ENCODE measurements around the gene ZFP62. TPM values are rescaled to one million over a fixed set of nuclear protein-coding genes. Genes with fewer than 3 reads are reported as not detected.

The ZFP62 gene
- total and polyA plus RNA-seq, 2 of the 8 experiments (the other 6 are each of a cell fraction or from before 2014, with no cell fraction given), result 9.3 to 38.5 TPM

- FAIRE-seq (no peak), DNase-seq (ENCODE audit: low read depth in 1 of 2, low spot score in 2 of 2) (no peak)
- no peak overlapping the region for H3K27ac ChIP-seq (ENCODE audit: low read depth, low read length)
- peak overlapping the region; percentile 1; the same call in 1 of the 2 replicates for H2BK15ac ChIP-seq (ENCODE audit: low read length)
- no peak overlapping the region for H4K91ac ChIP-seq (replicated peaks; ENCODE audit: insufficient read length, low read length)
- H4K5ac ChIP-seq (ENCODE audit: insufficient read length, low read depth, low read length), result no peak overlapping the region
- H3K23ac ChIP-seq (ENCODE audit: insufficient read length), result no peak overlapping the region
- WGBS, 2 experiments (ENCODE audit: extremely low coverage in 1 of 2, insufficient coverage in 1 of 2, insufficient read length in 1 of 2, insufficient replicate concordance in 2 of 2, low coverage in 1 of 2, low lambda C conversion rate in 2 of 2, missing lambda C conversion rate in 1 of 2), result 84% methylated on average over 10 of the region's 10 CpGs; no CpG with 5 or more reads in 1 of the 2 experiments
- H2AK5ac ChIP-seq (ENCODE audit: low read depth, low read length), result peak overlapping the region; percentile 82; the same call in 1 of the 2 replicates
- H2BK120ac ChIP-seq (replicated peaks; ENCODE audit: low read depth, low read length), result no peak overlapping the region
- peaks cover 5% of the 10 kb centered on the region; the same call in 1 of the 2 replicates for H3K23me2 ChIP-seq (ENCODE audit: low read depth, low read length)
- H3K56ac ChIP-seq (replicated peaks; ENCODE audit: insufficient read length, low read depth, low read length), result no peak overlapping the region
- POLR2A ChIA-PET (ENCODE audit: partially characterized antibody), result interaction anchor here (0.8 to 4.0 kb wide), 4 partner anchors 16 to 288 kb away, joined by 3 to 21 read pairs (median 4); no protein-coding TSS in a partner anchor
- H4K8ac ChIP-seq (ENCODE audit: extremely low read depth, insufficient read depth, low read length), result no peak overlapping the region
- H3K36me3 ChIP-seq (ENCODE audit: control insufficient read depth in 2 of 4, insufficient read depth in 4 of 4, low read length in 3 of 4), result no peaks in the 10 kb centered on the region
- H3K4ac ChIP-seq (replicated peaks; ENCODE audit: insufficient read length, low read depth, low read length), result no peak overlapping the region
- H3K4me3 ChIP-seq (ENCODE audit: extremely low read depth in 1 of 4, insufficient read depth in 2 of 4, low read depth in 3 of 4, low read length in 4 of 4), result peak overlapping the region in 3 of 4 experiments; percentile 67 to 79 (median 71); a peak in 5 of 8 replicates
- CTCF ChIA-PET (ENCODE audit: partially characterized antibody), result interaction anchor here (0.7 to 1.3 kb wide), 3 partner anchors 10 to 58 kb away, joined by 3 read pairs; partner anchors contain the start of gene ZFP62
- peaks cover 5 to 22% (median 10%) of the 10 kb centered on the region in 4 experiments for H3K4me1 ChIP-seq (replicated peaks in 1 of 4; ENCODE audit: control insufficient read depth in 3 of 4, insufficient read depth in 4 of 4, low read length in 3 of 4)
- no peaks in the 10 kb centered on the region for H3K9me3 ChIP-seq (ENCODE audit: insufficient read depth in 2 of 2, low read depth in 1 of 2, low read length in 1 of 2)
- no peaks in the 10 kb centered on the region; a peak in 1 of 7 replicates for H3K27me3 ChIP-seq (replicated peaks in 1 of 4; ENCODE audit: control insufficient read depth in 3 of 4, extremely low read depth in 1 of 4, insufficient read depth in 3 of 4, low read length in 3 of 4)
- H3K4me2 ChIP-seq (ENCODE audit: insufficient read depth in 1 of 2, low read depth in 2 of 2, low read length in 2 of 2), result peak overlapping the region; percentile 71 to 72
- no peaks in the 10 kb centered on the region for H4K20me1 ChIP-seq (replicated peaks in 1 of 2; ENCODE audit: control insufficient read depth in 1 of 2, insufficient read depth in 2 of 2, low read length in 2 of 2)
- peaks cover 9% of the 10 kb centered on the region; the same call in 1 of the 2 replicates for H3K79me1 ChIP-seq (ENCODE audit: low read depth, low read length)
- H3K18ac ChIP-seq (ENCODE audit: extremely low read depth, low read length), result no peak overlapping the region
- H3K9ac ChIP-seq (replicated peaks in 1 of 4; ENCODE audit: extremely low read depth in 1 of 4, low read depth in 3 of 4, low read length in 3 of 4), result peak overlapping the region in 1 of 4 experiments; percentile 30; a peak in 1 of 7 replicates
- no peak overlapping the region for H2BK20ac ChIP-seq (ENCODE audit: low read length)
- no peak overlapping the region for H2AFZ ChIP-seq (ENCODE audit: low read length)
- H3K79me2 ChIP-seq (ENCODE audit: control insufficient read depth in 1 of 2, insufficient read depth in 2 of 2, low read length in 2 of 2), result peaks cover 7 to 26% of the 10 kb centered on the region in 2 experiments
- H2BK5ac ChIP-seq (ENCODE audit: low read depth, low read length), result no peak overlapping the region
- no peak overlapping the region for H2BK12ac ChIP-seq (ENCODE audit: low read depth, low read length)
- H3K14ac ChIP-seq (ENCODE audit: insufficient read length), result no peak overlapping the region
These were observed 49.4 kb downstream of the ZFP62 start for GRCh38 chr5:180811623-180812124.

All from H1 (cell line).